NT2/D1 (cell line): ENCODE measurements around the gene CNIH3.

Experiments used
- SUZ12 ChIP-seq: IDR thresholded peaks from 2 replicates; pipeline ENCODE4 v1.6.1; 2011; ENCODE audit not compliant: insufficient read length, insufficient read depth; ENCODE audit errors: extremely low read depth
- ZNF274 ChIP-seq: IDR thresholded peaks from 2 replicates; pipeline ENCODE4 v1.6.1; 2011; ENCODE audit warnings: mild to moderate bottlenecking, low read depth, low read length

- no peak for TF ChIP-seq SUZ12
- TF ChIP-seq ZNF274: no peak
Observed at GRCh38 chr1:224713228-224713627, 97.1 kb downstream of the CNIH3 start.
